ENCODE measurements around the gene PSMB11. TPM values are rescaled to one million over a fixed set of nuclear protein-coding genes. Genes with fewer than 3 reads are reported as not detected.
"Not testable (repeated sequence)": the region's sequence is repeated elsewhere in the genome, so short reads cannot be mapped to it uniquely, and the experiment has no call there.

PSMB11 gene
- total RNA-seq, 1 donor from 2014 or later, result not detected

DNA sequence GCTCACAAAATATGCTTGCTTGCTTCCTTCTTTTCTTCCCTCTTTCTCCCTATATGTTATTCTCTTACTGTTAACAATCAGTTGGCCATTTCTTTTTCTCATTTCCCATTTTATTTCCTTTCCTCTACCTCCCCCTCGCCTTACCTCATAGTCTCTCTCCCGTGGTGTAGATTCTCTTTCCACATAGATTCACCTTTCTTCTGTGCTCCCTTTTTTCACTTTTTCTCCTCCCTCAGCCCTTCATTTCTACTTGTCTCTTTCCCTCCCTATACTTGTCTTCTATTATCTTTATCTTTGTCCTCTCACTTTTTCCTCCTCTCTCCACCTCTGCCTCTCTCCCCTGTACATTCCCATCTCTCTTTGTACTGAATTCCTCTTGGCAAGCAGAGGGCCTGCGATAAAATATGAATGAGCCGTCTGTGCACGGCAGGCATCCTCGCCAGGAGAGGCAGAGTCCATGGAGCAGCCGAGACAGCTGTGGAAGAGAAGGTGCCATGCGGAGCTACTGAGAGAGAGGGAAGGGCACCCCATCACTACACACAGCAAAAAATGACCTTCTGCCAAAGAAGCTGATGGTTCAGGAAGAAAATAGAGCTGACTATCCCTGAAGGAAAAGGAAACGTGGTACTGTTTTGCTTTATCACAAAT is 44.2 kb upstream of the PSMB11 start:
- Histone ChIP-seq H3K9me3 (no peaks in the 10 kb centered on the region), H3K27ac (no peak overlapping the region), H3K4me1 (peaks cover 3% of the 10 kb centered on the region), H3K36me3 (no peaks in the 10 kb centered on the region), H3K27me3 (no peaks in the 10 kb centered on the region), H3K4me3 (no peak overlapping the region)
- no peak for ATAC-seq
- TF ChIP-seq CTCF (IDR thresholded peaks at IDR 0.05), result no peak
- DNase-seq, result no peak
- intact Hi-C loops (cut with DNase I), result no loop called here

GRCh38 chr14:22998329-22999012 is 43.5 kb upstream of the PSMB11 start:
- ATAC-seq (no peak), DNase-seq (no peak)
- Histone ChIP-seq H3K27me3 (no peaks in the 10 kb centered on the region), H3K9me3 (no peaks in the 10 kb centered on the region), H3K27ac (no peak overlapping the region), H3K4me3 (no peak overlapping the region), H3K4me1 (peaks cover 3% of the 10 kb centered on the region), H3K36me3 (no peaks in the 10 kb centered on the region)
- intact Hi-C loops (cut with DNase I), result no loop called here
- TF ChIP-seq CTCF (IDR thresholded peaks at IDR 0.05), result no peak

DNA sequence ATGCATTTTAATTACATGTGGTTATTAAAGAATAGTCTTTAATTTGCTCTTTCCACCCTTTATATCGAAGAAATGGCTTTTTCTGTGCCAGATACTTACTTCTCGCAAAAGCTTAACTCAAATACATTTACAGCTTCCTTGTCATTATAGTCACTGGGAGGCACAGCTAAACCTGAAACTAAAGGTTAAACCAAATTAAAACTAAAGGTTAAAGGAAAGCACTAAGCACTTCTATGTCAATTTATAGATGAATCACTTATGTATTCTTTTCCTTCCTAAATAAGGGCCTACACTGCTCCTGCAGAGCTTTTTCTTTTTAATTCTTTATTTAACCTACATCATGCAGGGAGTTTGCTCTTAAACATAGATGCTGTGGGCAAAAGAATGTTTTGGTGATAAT is 41.2 kb upstream of the PSMB11 start:
- no peak for DNase-seq
- intact Hi-C loops (cut with DNase I), result no loop called here
- Histone ChIP-seq H3K4me1 (peaks cover 3% of the 10 kb centered on the region), H3K9me3 (no peaks in the 10 kb centered on the region), H3K27ac (no peak overlapping the region), H3K36me3 (no peaks in the 10 kb centered on the region), H3K4me3 (no peak overlapping the region), H3K27me3 (no peaks in the 10 kb centered on the region)
- ATAC-seq, result no peak
- TF ChIP-seq CTCF (IDR thresholded peaks at IDR 0.05), result no peak

DNA sequence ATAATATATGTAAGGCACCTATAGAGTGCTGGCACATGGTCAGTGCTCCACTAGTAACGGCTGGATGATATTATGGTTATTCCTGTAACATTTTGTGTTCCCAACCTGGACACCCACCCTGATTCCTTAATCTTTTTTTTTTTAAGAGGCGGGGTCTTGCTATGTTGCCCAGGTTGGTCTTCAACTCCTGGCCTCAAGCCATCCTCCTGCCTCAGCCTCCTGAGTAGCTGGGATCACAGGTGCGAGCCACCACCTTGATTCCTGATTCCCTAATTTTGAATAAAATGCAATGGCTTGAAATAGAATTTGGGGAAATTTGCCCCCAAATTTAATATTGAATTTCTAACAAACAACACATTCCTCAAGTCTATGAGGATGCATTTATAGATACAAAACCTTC is 39.4 kb upstream of the PSMB11 start:
- TF ChIP-seq CTCF (IDR thresholded peaks at IDR 0.05), result no peak
- H3K36me3 ChIP-seq, result no peaks in the 10 kb centered on the region

GRCh38 chr14:23004274-23004673 is 37.7 kb upstream of the PSMB11 start:
- not testable (repeated sequence) for DNase-seq
- peaks cover 15% of the 10 kb centered on the region for H3K4me1 ChIP-seq

More for the DNA sequence above, 39.4 kb upstream of the PSMB11 start:
- Histone ChIP-seq H3K9me3 (no peaks in the 10 kb centered on the region), H3K4me1 (peaks cover 9% of the 10 kb centered on the region), H3K27ac (no peak overlapping the region), H3K4me3 (no peak overlapping the region), H3K27me3 (no peaks in the 10 kb centered on the region)
- no peak for ATAC-seq
- DNase-seq, result no peak
- intact Hi-C loops (cut with DNase I), result no loop called here

GRCh38 chr14:23005451-23006187 is 36.4 kb upstream of the PSMB11 start:
- no peak for ATAC-seq

More at GRCh38 chr14:23004274-23004673, 37.7 kb upstream of the PSMB11 start:
- intact Hi-C loops (cut with DNase I); H3K4me3 ChIP-seq; H3K9me3 ChIP-seq; H3K27me3 ChIP-seq; H3K36me3 ChIP-seq; ATAC-seq; H3K27ac ChIP-seq: not testable (repeated sequence)

More at GRCh38 chr14:23005451-23006187, 36.4 kb upstream of the PSMB11 start:
- intact Hi-C loops (cut with DNase I), result no loop called here
- Histone ChIP-seq H3K9me3 (no peaks in the 10 kb centered on the region), H3K27ac (peak overlapping the region; percentile 95), H3K27me3 (no peaks in the 10 kb centered on the region), H3K36me3 (no peaks in the 10 kb centered on the region), H3K4me3 (peak overlapping the region; percentile 65), H3K4me1 (peaks cover 19% of the 10 kb centered on the region)
- DNase-seq, result no peak
- TF ChIP-seq CTCF (IDR thresholded peaks at IDR 0.05), result no peak
